Keratinocyte (primary cell): ENCODE results near the gene IL15RA. TPM values are rescaled to one million over a fixed set of nuclear protein-coding genes. Genes with fewer than 3 reads are reported as not detected.

Source experiments
- DNase-seq: peaks from one replicate; pipeline ENCODE4 v3.0.0-alpha.2; 2011; ENCODE audit warnings: low read depth, missing footprints, low spot score
- FAIRE-seq: peaks from 2 replicates; lab custom pipeline; 2011; peaks lifted over from hg19 to GRCh38; lab: Jason Lieb, UNC
- H2AFZ ChIP-seq: 2 replicates; pipeline ENCODE4 v1.6.0; 2012; ENCODE audit warnings: low read length, control low read depth, inconsistent platforms; ENCODE audit not compliant: control insufficient read depth
- H3K27ac ChIP-seq: 2 replicates; pipeline ENCODE4 v1.5.1; 2011; ENCODE audit warnings: low read length; ENCODE audit not compliant: control insufficient read depth, insufficient read depth
- H3K27me3 ChIP-seq: 3 replicates; pipeline ENCODE4 v1.6.0; 2011; ENCODE audit warnings: low read length; ENCODE audit not compliant: control insufficient read depth, insufficient read depth; ENCODE audit errors: extremely low read depth
- H3K36me3 ChIP-seq, 2 experiments: 2 replicates in 1 of 2; 3 replicates in 1 of 2; pipeline ENCODE4 v1.5.1; 2011; ENCODE audit warnings: low read length in 2 of 2, mild to moderate bottlenecking in 1 of 2; ENCODE audit not compliant: control insufficient read depth in 2 of 2, insufficient read depth in 2 of 2; ENCODE audit errors: extremely low read depth in 1 of 2
- H3K4me1 ChIP-seq: 3 replicates; pipeline ENCODE4 v1.5.1; 2011; ENCODE audit warnings: low read length; ENCODE audit not compliant: control insufficient read depth, insufficient read depth; ENCODE audit errors: extremely low read depth
- H3K4me2 ChIP-seq: 3 replicates; pipeline ENCODE4 v1.6.0; 2011; ENCODE audit warnings: low read depth, low read length; ENCODE audit not compliant: control insufficient read depth, insufficient read depth; ENCODE audit errors: extremely low read depth
- H3K4me3 ChIP-seq, 3 experiments: fragments of 200-600 bp in 1 of 3; sonication (generic) in 1 of 3; 2 replicates in 2 of 3; 3 replicates in 1 of 3; pipeline ENCODE4 v1.5.1; 2011 to 2016; ENCODE audit warnings: low read length in 3 of 3, mild to moderate bottlenecking in 3 of 3, control low read depth in 2 of 3, inconsistent platforms in 1 of 3, low read depth in 1 of 3, mixed read lengths in 1 of 3, mixed run types in 1 of 3, moderate library complexity in 1 of 3; ENCODE audit not compliant: control insufficient read depth in 2 of 3, insufficient read depth in 2 of 3; ENCODE audit errors: extremely low read depth in 1 of 3
- H3K79me2 ChIP-seq: 2 replicates; pipeline ENCODE4 v1.6.0; 2012; ENCODE audit warnings: low read length; ENCODE audit not compliant: control insufficient read depth, insufficient read depth
- H3K9ac ChIP-seq: 3 replicates; pipeline ENCODE4 v1.6.0; 2011; ENCODE audit warnings: low read length; ENCODE audit not compliant: control insufficient read depth, insufficient read depth; ENCODE audit errors: extremely low read depth
- H3K9me1 ChIP-seq: 3 replicates; pipeline ENCODE4 v1.6.0; 2011; ENCODE audit warnings: low read length; ENCODE audit not compliant: control insufficient read depth, insufficient read depth; ENCODE audit errors: extremely low read depth
- H3K9me3 ChIP-seq: 2 replicates; pipeline ENCODE4 v1.5.1; 2012; ENCODE audit warnings: low read depth, low read length; ENCODE audit not compliant: control insufficient read depth
- H4K20me1 ChIP-seq: 3 replicates; pipeline ENCODE4 v1.6.0; 2011; ENCODE audit warnings: low read length; ENCODE audit not compliant: control insufficient read depth, insufficient read depth; ENCODE audit errors: extremely low read depth
- EZH2 ChIP-seq: IDR thresholded peaks from one replicate; pipeline ENCODE4 v1.6.1; 2012; ENCODE audit warnings: inconsistent platforms, mild to moderate bottlenecking, low read length, moderate library complexity
- dilution Hi-C: fragments of 300-500 bp; cut with MboI; formaldehyde crosslinking; loops from one replicate; pipeline ENCODE4 v1.7.0; 2020; ENCODE audit warnings: low sequenced_read_pairs; ENCODE audit not compliant: extremely low pct_ligation_motif_present
- polyA plus RNA-seq, 5 experiments: library from polyadenylated mRNA; depleted of rRNA in 3 of 5; stranded (reverse) in 3 of 5; stranded (forward) in 1 of 5; unstranded in 1 of 5; fragments of >200 nt; gene quantifications; 1 replicate in 1 of 5; 2 replicates in 3 of 5; 3 replicates in 1 of 5; pipeline versions ENCODE4 v1.2.1 to v1.2.3, GENCODE V29; 2011 to 2012; ENCODE audit warnings: missing spikeins in 2 of 5, low read depth in 1 of 5, low replicate concordance in 1 of 5
- TF ChIP-seq, protein P1 (sequence below), 3 experiments: IDR thresholded peaks in 1 of 3; conservative IDR thresholded peaks in 1 of 3; optimal IDR thresholded peaks in 1 of 3; 2 replicates in 2 of 3; 3 replicates in 1 of 3; pipeline versions ENCODE3 to v1.5.1; 2011; ENCODE audit warnings: low read length in 3 of 3, mild to moderate bottlenecking in 3 of 3, moderate library complexity in 2 of 3, control low read depth in 1 of 3, inconsistent platforms in 1 of 3; ENCODE audit not compliant: insufficient read depth in 2 of 3; ENCODE audit errors: extremely low read depth in 1 of 3

IL15RA gene
- polyA plus RNA-seq, 1 donor (not counting 4 experiments of a cell fraction or from before 2014, with no cell fraction given): 3.8 TPM

DNA sequence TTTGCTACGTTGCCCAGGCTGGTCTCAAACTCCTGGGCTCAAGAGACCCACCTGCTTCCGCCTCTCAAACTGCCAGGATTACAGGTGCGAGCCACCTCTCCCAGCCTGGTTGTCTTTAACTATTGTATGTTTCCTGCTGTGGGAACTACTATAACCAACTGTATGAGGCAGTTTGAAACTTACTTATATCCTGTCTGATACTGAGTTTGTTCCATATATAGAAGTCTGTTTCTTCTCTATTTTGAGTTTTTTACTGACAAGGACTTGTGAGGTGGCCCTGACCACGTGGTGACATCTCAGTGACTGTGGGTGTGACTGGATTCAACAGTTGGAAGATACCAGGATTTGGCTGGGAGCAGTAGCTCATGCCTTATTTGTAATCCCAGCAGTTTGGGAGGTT, 73.1 kb downstream of the IL15RA start:
- FAIRE-seq: no peak

DNA sequence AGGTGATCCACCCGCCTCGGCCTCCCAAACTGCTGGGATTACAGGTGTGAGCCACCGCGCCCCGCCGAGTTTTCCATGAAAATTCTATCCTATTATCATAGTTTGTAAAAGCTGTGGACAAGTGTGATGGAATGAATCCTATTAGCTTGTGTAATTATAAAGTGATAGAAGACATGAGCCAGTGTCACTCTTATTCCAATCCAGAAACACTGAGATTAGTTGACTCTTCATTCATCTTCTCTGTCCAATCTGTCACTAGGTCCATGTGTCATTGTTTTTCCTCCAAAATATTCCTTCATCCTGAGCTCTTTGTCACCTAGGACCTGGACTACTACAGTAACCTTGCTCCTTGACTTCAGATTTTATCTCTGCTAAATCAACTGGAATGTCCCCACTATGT, 73.8 kb downstream of the IL15RA start:
- TF ChIP-seq, protein P1, sequence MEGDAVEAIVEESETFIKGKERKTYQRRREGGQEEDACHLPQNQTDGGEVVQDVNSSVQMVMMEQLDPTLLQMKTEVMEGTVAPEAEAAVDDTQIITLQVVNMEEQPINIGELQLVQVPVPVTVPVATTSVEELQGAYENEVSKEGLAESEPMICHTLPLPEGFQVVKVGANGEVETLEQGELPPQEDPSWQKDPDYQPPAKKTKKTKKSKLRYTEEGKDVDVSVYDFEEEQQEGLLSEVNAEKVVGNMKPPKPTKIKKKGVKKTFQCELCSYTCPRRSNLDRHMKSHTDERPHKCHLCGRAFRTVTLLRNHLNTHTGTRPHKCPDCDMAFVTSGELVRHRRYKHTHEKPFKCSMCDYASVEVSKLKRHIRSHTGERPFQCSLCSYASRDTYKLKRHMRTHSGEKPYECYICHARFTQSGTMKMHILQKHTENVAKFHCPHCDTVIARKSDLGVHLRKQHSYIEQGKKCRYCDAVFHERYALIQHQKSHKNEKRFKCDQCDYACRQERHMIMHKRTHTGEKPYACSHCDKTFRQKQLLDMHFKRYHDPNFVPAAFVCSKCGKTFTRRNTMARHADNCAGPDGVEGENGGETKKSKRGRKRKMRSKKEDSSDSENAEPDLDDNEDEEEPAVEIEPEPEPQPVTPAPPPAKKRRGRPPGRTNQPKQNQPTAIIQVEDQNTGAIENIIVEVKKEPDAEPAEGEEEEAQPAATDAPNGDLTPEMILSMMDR (optimal IDR thresholded peaks at IDR 0.05 in 1 of 3, IDR thresholded peaks at IDR 0.05 in 1 of 3, conservative IDR thresholded peaks at IDR 0.05 in 1 of 3; ENCODE audit: extremely low read depth in 1 of 3, insufficient read depth in 2 of 3, low read length in 3 of 3): no peak
- no peak for TF ChIP-seq EZH2
- Histone ChIP-seq H3K36me3 (peaks cover 8 to 14% of the 10 kb centered on the region in 2 experiments), H3K4me2 (no peak overlapping the region), H3K9me3 (no peaks in the 10 kb centered on the region), H3K79me2 (peaks cover 22% of the 10 kb centered on the region), H3K27me3 (no peaks in the 10 kb centered on the region), H3K27ac (no peak overlapping the region), H2AFZ (no peak overlapping the region), H3K4me1 (peaks cover 17% of the 10 kb centered on the region), H4K20me1 (no peaks in the 10 kb centered on the region), H3K9me1 (no peaks in the 10 kb centered on the region), H3K4me3 (no peak overlapping the region), H3K9ac (no peak overlapping the region)
- dilution Hi-C loops: no loop called here
- FAIRE-seq (no peak), DNase-seq (no peak)

More for the DNA sequence above, 73.1 kb downstream of the IL15RA start:
- no peak for TF ChIP-seq EZH2
- TF ChIP-seq, protein P1 (optimal IDR thresholded peaks at IDR 0.05 in 1 of 3, IDR thresholded peaks at IDR 0.05 in 1 of 3, conservative IDR thresholded peaks at IDR 0.05 in 1 of 3; ENCODE audit: extremely low read depth in 1 of 3, insufficient read depth in 2 of 3, low read length in 3 of 3): no peak
- Histone ChIP-seq H3K36me3 (peaks cover 11 to 18% of the 10 kb centered on the region in 2 experiments), H3K79me2 (peaks cover 19% of the 10 kb centered on the region), H3K27me3 (no peaks in the 10 kb centered on the region), H3K9me1 (no peaks in the 10 kb centered on the region), H4K20me1 (no peaks in the 10 kb centered on the region), H2AFZ (no peak overlapping the region), H3K4me3 (no peak overlapping the region), H3K9me3 (no peaks in the 10 kb centered on the region), H3K9ac (no peak overlapping the region), H3K4me1 (peaks cover 17% of the 10 kb centered on the region), H3K4me2 (no peak overlapping the region), H3K27ac (no peak overlapping the region)
- dilution Hi-C loops: no loop called here
- no peak for DNase-seq
